ENCODE data around the gene TNRC6B. TPM values are rescaled to one million over a fixed set of nuclear protein-coding genes. Genes with fewer than 3 reads are reported as not detected.
"Not testable (repeated sequence)": the region's sequence is repeated elsewhere in the genome, so short reads cannot be mapped to it uniquely, and the experiment has no call there.

Gene TNRC6B
- polyA plus RNA-seq, 1 donor (not counting 4 experiments of a cell fraction or from before 2014, with no cell fraction given) = 5.6 TPM

DNA sequence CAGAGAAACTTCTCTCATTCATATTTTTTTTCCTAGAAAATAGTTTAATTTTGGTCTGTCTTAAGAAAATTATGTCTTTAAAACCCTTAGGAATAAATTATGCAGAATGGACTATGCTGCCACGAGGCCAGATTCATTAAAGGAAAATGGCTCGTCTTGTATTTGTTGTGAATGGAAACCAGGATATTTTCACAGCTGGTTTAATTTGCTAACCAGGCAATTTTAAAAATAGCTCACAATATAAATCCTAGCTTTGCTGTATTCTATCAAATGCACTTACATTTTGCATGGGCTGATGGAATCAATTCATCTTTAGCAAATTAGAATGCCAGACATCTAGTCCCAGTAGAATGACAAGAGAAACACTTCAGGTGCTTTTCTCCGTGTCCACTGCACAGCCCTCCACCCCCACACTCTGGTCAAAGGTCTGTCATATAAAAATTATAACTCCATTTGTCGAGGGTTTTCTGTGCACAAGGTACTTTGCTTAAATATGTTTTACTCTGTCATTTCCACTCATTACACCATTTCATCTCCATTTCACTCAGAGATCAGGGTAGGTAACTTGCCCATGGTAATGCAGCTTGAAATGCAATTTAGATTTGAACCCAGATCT, 20.3 kb upstream of the TNRC6B start:
- H3K4me2 ChIP-seq (ENCODE audit: control insufficient read depth, extremely low read depth, insufficient read depth, low read depth, low read length) = no peak overlapping the region
- H3K27ac ChIP-seq (ENCODE audit: control insufficient read depth, insufficient read depth, low read length) = no peak overlapping the region
- H3K27me3 ChIP-seq (ENCODE audit: control insufficient read depth, extremely low read depth, insufficient read depth, low read length) = no peaks in the 10 kb centered on the region
- H3K9me1 ChIP-seq (ENCODE audit: control insufficient read depth, extremely low read depth, insufficient read depth, low read length) = no peaks in the 10 kb centered on the region
- H3K9me3 ChIP-seq (ENCODE audit: control insufficient read depth, low read depth, low read length) = no peaks in the 10 kb centered on the region
- no peaks in the 10 kb centered on the region for H3K79me2 ChIP-seq (ENCODE audit: control insufficient read depth, insufficient read depth, low read length)
- peaks cover 8% of the 10 kb centered on the region for H3K4me1 ChIP-seq (ENCODE audit: control insufficient read depth, extremely low read depth, insufficient read depth, low read length)
- TF ChIP-seq, protein P1, sequence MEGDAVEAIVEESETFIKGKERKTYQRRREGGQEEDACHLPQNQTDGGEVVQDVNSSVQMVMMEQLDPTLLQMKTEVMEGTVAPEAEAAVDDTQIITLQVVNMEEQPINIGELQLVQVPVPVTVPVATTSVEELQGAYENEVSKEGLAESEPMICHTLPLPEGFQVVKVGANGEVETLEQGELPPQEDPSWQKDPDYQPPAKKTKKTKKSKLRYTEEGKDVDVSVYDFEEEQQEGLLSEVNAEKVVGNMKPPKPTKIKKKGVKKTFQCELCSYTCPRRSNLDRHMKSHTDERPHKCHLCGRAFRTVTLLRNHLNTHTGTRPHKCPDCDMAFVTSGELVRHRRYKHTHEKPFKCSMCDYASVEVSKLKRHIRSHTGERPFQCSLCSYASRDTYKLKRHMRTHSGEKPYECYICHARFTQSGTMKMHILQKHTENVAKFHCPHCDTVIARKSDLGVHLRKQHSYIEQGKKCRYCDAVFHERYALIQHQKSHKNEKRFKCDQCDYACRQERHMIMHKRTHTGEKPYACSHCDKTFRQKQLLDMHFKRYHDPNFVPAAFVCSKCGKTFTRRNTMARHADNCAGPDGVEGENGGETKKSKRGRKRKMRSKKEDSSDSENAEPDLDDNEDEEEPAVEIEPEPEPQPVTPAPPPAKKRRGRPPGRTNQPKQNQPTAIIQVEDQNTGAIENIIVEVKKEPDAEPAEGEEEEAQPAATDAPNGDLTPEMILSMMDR (optimal IDR thresholded peaks at IDR 0.05 in 1 of 3, IDR thresholded peaks at IDR 0.05 in 1 of 3, conservative IDR thresholded peaks at IDR 0.05 in 1 of 3; ENCODE audit: extremely low read depth in 1 of 3, insufficient read depth in 2 of 3, low read length in 3 of 3) = no peak
- TF ChIP-seq EZH2 (IDR thresholded peaks at IDR 0.05; ENCODE audit: low read length) = no peak
- DNase-seq (ENCODE audit: low read depth, low spot score) (no peak), FAIRE-seq (no peak)
- H2AFZ ChIP-seq (ENCODE audit: control insufficient read depth, low read length) = no peak overlapping the region
- H3K4me3 ChIP-seq (ENCODE audit: control insufficient read depth in 2 of 3, extremely low read depth in 1 of 3, insufficient read depth in 2 of 3, low read depth in 1 of 3, low read length in 3 of 3) = no peak overlapping the region
- H3K36me3 ChIP-seq (ENCODE audit: control insufficient read depth in 2 of 2, extremely low read depth in 1 of 2, insufficient read depth in 2 of 2, low read length in 2 of 2) = no peaks in the 10 kb centered on the region
- H4K20me1 ChIP-seq (ENCODE audit: control insufficient read depth, extremely low read depth, insufficient read depth, low read length) = no peaks in the 10 kb centered on the region
- no peak overlapping the region for H3K9ac ChIP-seq (ENCODE audit: control insufficient read depth, extremely low read depth, insufficient read depth, low read length)
- dilution Hi-C loops (cut with MboI; ENCODE audit: extremely low pct_ligation_motif_present, low sequenced_read_pairs) = no loop called here

DNA sequence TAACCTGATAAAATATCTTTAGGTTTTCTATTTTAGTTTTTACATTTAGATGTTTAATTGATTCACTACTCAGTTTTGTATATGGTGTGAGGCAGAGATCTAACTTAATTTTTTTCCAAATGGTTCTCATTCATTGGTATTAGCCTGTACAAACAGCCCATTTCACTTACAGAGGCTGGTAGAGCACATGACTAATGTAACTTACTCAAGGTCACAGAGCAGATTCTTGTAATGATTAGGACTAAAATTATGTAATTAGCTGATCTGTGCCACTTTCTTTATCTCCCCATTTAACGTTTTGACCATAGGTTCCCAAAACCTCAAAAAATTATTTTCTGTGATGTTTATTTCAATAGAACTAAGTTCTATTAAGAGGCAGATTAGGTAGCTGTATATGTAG, 16.5 kb upstream of the TNRC6B start:
- DNase-seq (ENCODE audit: low read depth, low spot score) (no peak), FAIRE-seq (no peak)
- Histone ChIP-seq H3K4me1 (ENCODE audit: control insufficient read depth, extremely low read depth, insufficient read depth, low read length) (peaks cover 2% of the 10 kb centered on the region), H3K27ac (ENCODE audit: control insufficient read depth, insufficient read depth, low read length) (no peak overlapping the region), H3K9me3 (ENCODE audit: control insufficient read depth, low read depth, low read length) (no peaks in the 10 kb centered on the region), H3K36me3 (ENCODE audit: control insufficient read depth in 2 of 2, extremely low read depth in 1 of 2, insufficient read depth in 2 of 2, low read length in 2 of 2) (no peaks in the 10 kb centered on the region), H3K4me3 (ENCODE audit: control insufficient read depth in 2 of 3, extremely low read depth in 1 of 3, insufficient read depth in 2 of 3, low read depth in 1 of 3, low read length in 3 of 3) (no peak overlapping the region), H3K4me2 (ENCODE audit: control insufficient read depth, extremely low read depth, insufficient read depth, low read depth, low read length) (no peak overlapping the region), H3K79me2 (ENCODE audit: control insufficient read depth, insufficient read depth, low read length) (no peaks in the 10 kb centered on the region), H3K9me1 (ENCODE audit: control insufficient read depth, extremely low read depth, insufficient read depth, low read length) (no peaks in the 10 kb centered on the region), H4K20me1 (ENCODE audit: control insufficient read depth, extremely low read depth, insufficient read depth, low read length) (no peaks in the 10 kb centered on the region), H3K9ac (ENCODE audit: control insufficient read depth, extremely low read depth, insufficient read depth, low read length) (no peak overlapping the region), H2AFZ (ENCODE audit: control insufficient read depth, low read length) (no peak overlapping the region), H3K27me3 (ENCODE audit: control insufficient read depth, extremely low read depth, insufficient read depth, low read length) (no peaks in the 10 kb centered on the region)
- dilution Hi-C loops (cut with MboI; ENCODE audit: extremely low pct_ligation_motif_present, low sequenced_read_pairs) = no loop called here
- TF ChIP-seq, protein P1 (optimal IDR thresholded peaks at IDR 0.05 in 1 of 3, IDR thresholded peaks at IDR 0.05 in 1 of 3, conservative IDR thresholded peaks at IDR 0.05 in 1 of 3; ENCODE audit: extremely low read depth in 1 of 3, insufficient read depth in 2 of 3, low read length in 3 of 3) = no peak

DNA sequence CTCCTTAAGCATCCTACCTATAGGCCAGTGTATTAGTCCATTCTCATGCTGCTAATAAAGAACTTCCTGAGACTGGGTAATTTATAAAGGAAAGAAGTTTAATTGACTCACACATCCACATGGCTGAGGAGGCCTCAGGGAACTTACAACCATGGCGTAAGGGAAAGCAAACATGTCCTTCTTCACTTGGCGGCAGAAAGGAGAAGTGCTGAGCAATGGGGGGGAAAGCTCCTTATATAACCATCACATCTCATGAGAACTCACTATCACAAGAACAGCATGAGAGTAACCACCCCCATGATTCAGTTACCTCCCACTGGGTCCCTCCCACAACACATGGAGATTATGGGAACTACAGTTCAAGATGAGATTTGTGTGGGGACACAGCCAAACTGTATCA, 12.2 kb upstream of the TNRC6B start:
- dilution Hi-C loops (cut with MboI; ENCODE audit: extremely low pct_ligation_motif_present, low sequenced_read_pairs); DNase-seq (ENCODE audit: low read depth, low spot score); H4K20me1 ChIP-seq (ENCODE audit: control insufficient read depth, extremely low read depth, insufficient read depth, low read length); FAIRE-seq; H3K9me3 ChIP-seq (ENCODE audit: control insufficient read depth, low read depth, low read length); H2AFZ ChIP-seq (ENCODE audit: control insufficient read depth, low read length); H3K79me2 ChIP-seq (ENCODE audit: control insufficient read depth, insufficient read depth, low read length); H3K4me2 ChIP-seq (ENCODE audit: control insufficient read depth, extremely low read depth, insufficient read depth, low read depth, low read length); H3K4me1 ChIP-seq (ENCODE audit: control insufficient read depth, extremely low read depth, insufficient read depth, low read length); H3K27ac ChIP-seq (ENCODE audit: control insufficient read depth, insufficient read depth, low read length); H3K4me3 ChIP-seq (ENCODE audit: control insufficient read depth in 2 of 3, extremely low read depth in 1 of 3, insufficient read depth in 2 of 3, low read depth in 1 of 3, low read length in 3 of 3); H3K36me3 ChIP-seq (ENCODE audit: control insufficient read depth in 2 of 2, extremely low read depth in 1 of 2, insufficient read depth in 2 of 2, low read length in 2 of 2); H3K9me1 ChIP-seq (ENCODE audit: control insufficient read depth, extremely low read depth, insufficient read depth, low read length); H3K27me3 ChIP-seq (ENCODE audit: control insufficient read depth, extremely low read depth, insufficient read depth, low read length); H3K9ac ChIP-seq (ENCODE audit: control insufficient read depth, extremely low read depth, insufficient read depth, low read length): not testable (repeated sequence)

Data from keratinocyte (primary cell).